Nephron (organoid): Measurements from ENCODE around the gene JMY.

ENCODE experiments used
- H3K27ac Mint-ChIP-seq, 3 experiments: 2 replicates each; pipeline ENCODE4 v1.8.0; 2020; ENCODE audit warnings: mixed read lengths in 3 of 3, mild to moderate bottlenecking in 2 of 3, moderate library complexity in 1 of 3
- H3K27me3 Mint-ChIP-seq: 2 replicates; pipeline ENCODE4 v1.8.0; 2021; ENCODE audit warnings: low read depth, mild to moderate bottlenecking, moderate library complexity, mixed read lengths
- H3K36me3 Mint-ChIP-seq: 2 replicates; pipeline ENCODE4 v1.8.0; 2020; ENCODE audit warnings: low read depth, mixed read lengths
- H3K4me1 Mint-ChIP-seq: 2 replicates; pipeline ENCODE4 v1.8.0; 2020; ENCODE audit warnings: mixed read lengths
- H3K4me3 Mint-ChIP-seq, 3 experiments: 2 replicates each; pipeline ENCODE4 v1.8.0; 2020; ENCODE audit warnings: mild to moderate bottlenecking in 3 of 3, mixed read lengths in 3 of 3, moderate library complexity in 2 of 3
- H3K9me3 Mint-ChIP-seq: 2 replicates; pipeline ENCODE4 v1.8.0; 2020; ENCODE audit warnings: mixed read lengths
- TF ChIP-seq, protein P1 (sequence below), 3 experiments: fragments of 200-600 bp; sonication (generic); IDR thresholded peaks; one replicate each; pipeline ENCODE4 v1.5.0; 2021; ENCODE audit warnings: antibody characterized with exemption in 3 of 3; ENCODE audit not compliant: unreplicated experiment in 3 of 3

The JMY gene

DNA sequence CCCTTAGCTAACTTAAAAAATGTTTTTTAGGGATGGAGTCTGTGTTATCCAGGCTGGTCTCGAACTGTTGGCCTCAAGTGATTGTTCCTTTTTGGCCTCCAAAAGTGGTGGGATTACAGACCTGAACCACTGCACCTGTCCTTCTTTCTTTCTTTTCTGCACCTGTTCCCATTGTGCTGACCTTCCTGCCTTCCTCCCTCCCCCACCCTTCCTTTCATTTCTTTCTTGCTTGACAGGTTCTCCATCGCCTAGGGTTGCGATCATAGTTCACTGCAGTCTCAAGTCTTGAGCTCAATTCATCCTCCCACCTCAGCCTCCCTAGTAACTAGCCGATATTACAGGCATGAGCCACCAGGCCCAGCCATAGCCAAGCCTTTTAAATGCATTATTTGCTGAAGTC is 20.6 kb downstream of the JMY start:
- Mint-ChIP-seq H3K4me1 (no peaks in the 10 kb centered on the region), H3K4me3 (no peak overlapping the region), H3K27me3 (no peaks in the 10 kb centered on the region), H3K27ac (no peak overlapping the region), H3K36me3 (peaks cover 16% of the 10 kb centered on the region), H3K9me3 (peaks cover 8% of the 10 kb centered on the region)
- TF ChIP-seq, protein P1, sequence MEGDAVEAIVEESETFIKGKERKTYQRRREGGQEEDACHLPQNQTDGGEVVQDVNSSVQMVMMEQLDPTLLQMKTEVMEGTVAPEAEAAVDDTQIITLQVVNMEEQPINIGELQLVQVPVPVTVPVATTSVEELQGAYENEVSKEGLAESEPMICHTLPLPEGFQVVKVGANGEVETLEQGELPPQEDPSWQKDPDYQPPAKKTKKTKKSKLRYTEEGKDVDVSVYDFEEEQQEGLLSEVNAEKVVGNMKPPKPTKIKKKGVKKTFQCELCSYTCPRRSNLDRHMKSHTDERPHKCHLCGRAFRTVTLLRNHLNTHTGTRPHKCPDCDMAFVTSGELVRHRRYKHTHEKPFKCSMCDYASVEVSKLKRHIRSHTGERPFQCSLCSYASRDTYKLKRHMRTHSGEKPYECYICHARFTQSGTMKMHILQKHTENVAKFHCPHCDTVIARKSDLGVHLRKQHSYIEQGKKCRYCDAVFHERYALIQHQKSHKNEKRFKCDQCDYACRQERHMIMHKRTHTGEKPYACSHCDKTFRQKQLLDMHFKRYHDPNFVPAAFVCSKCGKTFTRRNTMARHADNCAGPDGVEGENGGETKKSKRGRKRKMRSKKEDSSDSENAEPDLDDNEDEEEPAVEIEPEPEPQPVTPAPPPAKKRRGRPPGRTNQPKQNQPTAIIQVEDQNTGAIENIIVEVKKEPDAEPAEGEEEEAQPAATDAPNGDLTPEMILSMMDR (IDR thresholded peaks at IDR 0.05; ENCODE audit: unreplicated experiment in 3 of 3): no peak

DNA sequence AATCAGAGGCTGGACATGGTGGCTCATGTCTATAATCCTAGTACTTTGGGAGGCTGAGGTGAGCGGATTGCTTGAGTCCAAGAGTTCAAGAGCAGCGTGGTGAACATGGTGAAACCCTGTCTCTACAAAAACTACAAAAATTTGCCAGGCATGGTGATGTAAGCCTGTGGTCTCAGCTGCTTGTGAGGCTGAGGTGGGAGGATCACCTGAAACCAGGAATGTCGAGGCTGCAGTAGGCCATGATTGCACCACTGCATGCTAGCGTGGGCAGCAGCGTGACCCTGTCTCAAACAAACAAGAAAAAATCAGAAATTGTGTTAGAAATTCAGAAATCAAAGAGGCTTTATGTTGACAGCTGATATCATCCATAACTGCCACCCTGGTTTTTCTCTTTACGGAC is 21.4 kb downstream of the JMY start:
- no peaks in the 10 kb centered on the region for H3K27me3 Mint-ChIP-seq
- H3K4me3 Mint-ChIP-seq: no peak overlapping the region
- TF ChIP-seq, protein P1 (IDR thresholded peaks at IDR 0.05; ENCODE audit: unreplicated experiment in 3 of 3): no peak
- no peak overlapping the region for H3K27ac Mint-ChIP-seq
- H3K36me3 Mint-ChIP-seq: peaks cover 11% of the 10 kb centered on the region
- no peaks in the 10 kb centered on the region for H3K4me1 Mint-ChIP-seq
- peaks cover 8% of the 10 kb centered on the region for H3K9me3 Mint-ChIP-seq

DNA sequence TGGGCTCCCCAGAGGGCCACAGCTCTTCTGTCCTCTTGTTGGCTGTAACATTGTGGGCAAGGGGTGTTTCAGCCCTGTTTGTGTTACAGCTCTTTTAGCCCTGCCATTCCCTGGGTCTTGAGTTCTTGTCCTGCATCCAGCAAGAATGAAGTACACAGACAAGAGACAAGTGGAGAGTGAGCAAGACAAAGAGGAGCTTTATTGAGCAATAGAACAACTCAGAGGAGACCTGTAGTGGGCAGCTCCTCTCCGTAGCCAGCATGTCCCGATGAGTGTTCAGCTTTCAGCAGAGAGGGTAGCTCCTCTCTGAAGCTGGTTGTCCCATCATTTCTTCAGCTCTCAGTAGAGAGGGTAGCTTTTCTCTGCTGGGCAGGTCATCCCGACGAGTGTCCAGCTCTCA is 22.9 kb downstream of the JMY start:
- Mint-ChIP-seq H3K27me3 (no peaks in the 10 kb centered on the region), H3K9me3 (no peaks in the 10 kb centered on the region), H3K4me3 (no peak overlapping the region), H3K27ac (no peak overlapping the region), H3K4me1 (no peaks in the 10 kb centered on the region), H3K36me3 (peaks cover 4% of the 10 kb centered on the region)
- TF ChIP-seq, protein P1 (IDR thresholded peaks at IDR 0.05; ENCODE audit: unreplicated experiment in 3 of 3): no peak

DNA sequence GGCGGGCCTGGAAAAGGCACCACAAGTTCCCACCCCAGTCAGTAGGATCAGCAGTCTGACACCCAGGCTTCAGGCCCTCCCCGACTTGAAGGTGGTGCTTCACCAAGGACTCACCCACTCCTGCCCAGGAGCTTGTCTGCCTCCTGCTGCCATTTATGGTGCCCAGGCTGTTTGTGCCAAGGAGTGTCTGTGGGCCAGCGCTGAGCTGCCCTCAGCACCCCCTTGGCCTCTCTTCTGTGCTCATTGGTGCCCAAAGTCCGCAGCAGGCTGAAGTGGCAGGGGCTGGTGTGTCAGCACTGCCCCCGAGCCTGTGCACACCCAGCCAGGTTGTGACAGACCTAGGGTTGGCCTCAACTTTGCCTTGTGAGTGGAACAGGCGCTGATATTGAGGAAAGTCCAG is 23.5 kb downstream of the JMY start:
- H3K27me3 Mint-ChIP-seq: no peaks in the 10 kb centered on the region
- no peaks in the 10 kb centered on the region for H3K4me1 Mint-ChIP-seq
- TF ChIP-seq, protein P1 (IDR thresholded peaks at IDR 0.05; ENCODE audit: unreplicated experiment in 3 of 3): no peak
- no peaks in the 10 kb centered on the region for H3K9me3 Mint-ChIP-seq
- no peak overlapping the region for H3K4me3 Mint-ChIP-seq
- H3K36me3 Mint-ChIP-seq: no peaks in the 10 kb centered on the region
- H3K27ac Mint-ChIP-seq: no peak overlapping the region

DNA sequence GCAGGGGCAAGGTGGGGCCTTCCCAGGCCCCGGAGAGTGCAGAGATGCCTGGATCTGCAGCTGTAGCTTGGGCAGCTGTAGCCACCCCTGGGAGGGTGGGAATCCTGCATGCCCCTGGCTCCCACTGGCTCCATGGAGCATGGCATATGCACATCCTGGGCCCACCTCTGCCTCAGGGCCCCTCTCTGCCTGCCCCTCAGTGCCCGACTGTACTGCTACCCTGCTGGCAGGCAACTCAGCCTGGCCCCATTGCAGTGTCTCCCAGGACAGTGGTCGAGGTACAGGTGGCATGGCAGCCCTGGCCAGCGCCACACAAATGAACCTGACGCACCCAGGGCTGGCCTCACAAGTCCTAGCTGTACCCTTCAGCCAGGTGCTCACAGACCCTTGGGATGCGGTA is 23.9 kb downstream of the JMY start:
- H3K27me3 Mint-ChIP-seq: no peaks in the 10 kb centered on the region
- H3K27ac Mint-ChIP-seq: no peak overlapping the region
- H3K9me3 Mint-ChIP-seq: no peaks in the 10 kb centered on the region
- H3K36me3 Mint-ChIP-seq: no peaks in the 10 kb centered on the region
- H3K4me3 Mint-ChIP-seq: no peak overlapping the region
- TF ChIP-seq, protein P1 (IDR thresholded peaks at IDR 0.05; ENCODE audit: unreplicated experiment in 3 of 3): no peak
- H3K4me1 Mint-ChIP-seq: no peaks in the 10 kb centered on the region

DNA sequence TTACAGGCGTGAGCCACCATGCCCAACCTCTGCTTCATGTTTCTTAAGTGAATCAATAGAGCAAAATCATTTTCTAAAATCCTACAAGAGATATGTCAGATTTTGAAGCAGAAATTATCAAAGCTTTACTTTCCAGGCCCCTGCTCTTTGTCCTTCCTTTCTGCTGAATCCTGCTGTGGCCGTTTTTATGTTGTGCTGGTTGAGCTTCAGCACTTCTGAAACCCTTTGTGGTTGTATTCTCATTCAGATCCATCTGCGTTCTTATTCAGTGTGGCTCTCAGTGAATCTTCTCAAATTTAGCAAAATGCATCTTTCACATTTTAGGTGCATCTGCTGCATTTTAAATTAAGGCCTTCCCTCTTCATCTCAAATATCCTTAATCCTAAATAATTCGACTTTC is 26.0 kb downstream of the JMY start:
- TF ChIP-seq, protein P1 (IDR thresholded peaks at IDR 0.05; ENCODE audit: unreplicated experiment in 3 of 3): no peak
- H3K27ac Mint-ChIP-seq: no peak overlapping the region
- H3K9me3 Mint-ChIP-seq: no peaks in the 10 kb centered on the region
- H3K4me3 Mint-ChIP-seq: no peak overlapping the region
- H3K36me3 Mint-ChIP-seq: no peaks in the 10 kb centered on the region
- no peaks in the 10 kb centered on the region for H3K27me3 Mint-ChIP-seq
- no peaks in the 10 kb centered on the region for H3K4me1 Mint-ChIP-seq
